CD4-positive, alpha-beta T cell treated with Interleukin-15 for 4 hours (primary cell): ENCODE measurements around the gene SACM1L.
A peak's percentile ranks its signal among the peaks of the same experiment; 100 is the strongest.
"Not testable (repeated sequence)": the region's sequence is repeated elsewhere in the genome, so short reads cannot be mapped to it uniquely, and the experiment has no call there.

Experiments used
- DNase-seq: peaks from one replicate; pipeline ENCODE4 v3.0.0-alpha.2; 2020; ENCODE audit warnings: low spot score

Gene SACM1L

DNA sequence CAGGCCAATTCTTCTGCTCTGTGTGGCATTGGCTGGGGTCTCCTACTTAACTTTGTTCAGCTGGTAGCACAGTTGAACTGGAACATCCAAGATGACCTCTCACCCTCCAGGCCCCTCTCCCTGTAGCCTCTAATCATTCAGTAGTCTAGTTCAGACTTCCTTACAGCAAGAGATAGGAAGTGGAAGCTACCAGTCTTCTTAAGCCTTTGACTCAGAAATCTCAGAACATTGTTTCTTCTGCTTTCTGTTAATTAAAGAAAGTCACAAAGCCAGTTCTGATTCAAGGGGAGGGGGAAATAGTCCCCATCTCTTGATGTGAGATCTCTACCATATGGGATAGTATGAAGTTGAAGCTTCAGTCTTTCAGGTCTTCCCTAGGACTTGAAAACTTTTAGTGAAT is 18.8 kb upstream of the SACM1L start:
- DNase-seq, result no peak

DNA sequence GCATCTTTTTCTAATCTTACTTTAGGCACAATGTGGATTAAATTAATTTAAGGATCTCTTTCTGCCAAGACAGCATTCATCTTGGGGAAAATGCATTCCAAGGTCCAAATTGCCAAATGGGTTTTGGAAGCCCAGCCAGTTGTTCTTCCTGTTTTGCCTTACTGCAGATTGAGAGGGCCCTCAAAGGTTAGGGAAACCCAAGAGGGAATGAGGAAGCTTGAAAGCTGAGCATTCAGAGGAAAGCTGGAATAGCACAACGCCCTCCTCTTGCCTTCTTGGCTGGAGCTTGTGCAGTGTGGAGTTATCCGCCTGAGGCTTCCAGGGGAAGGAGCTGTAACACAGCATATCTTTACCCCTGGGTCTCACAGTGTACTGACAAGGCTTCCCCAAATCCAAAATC is 18.2 kb upstream of the SACM1L start:
- DNase-seq, result no peak

DNA sequence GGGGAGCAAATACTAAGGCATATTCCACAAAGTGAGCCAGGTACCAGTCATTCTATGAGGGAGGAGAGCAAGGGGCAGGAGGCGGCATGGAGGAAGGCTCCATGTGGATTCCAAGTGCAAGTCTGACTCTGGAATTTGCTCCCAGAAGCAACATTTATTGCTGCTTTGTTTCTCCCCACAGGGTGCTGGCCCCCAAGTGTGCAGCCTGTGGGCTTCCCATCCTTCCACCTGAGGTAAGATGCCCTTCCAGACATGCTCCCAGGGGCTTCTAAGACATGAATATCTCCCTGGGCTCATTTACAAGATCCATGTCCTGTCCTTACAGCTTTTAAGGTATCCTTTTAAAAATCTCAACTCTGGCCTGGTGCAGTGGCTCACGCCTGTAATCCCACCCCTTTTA is 15.9 kb upstream of the SACM1L start:
- no peak for DNase-seq

DNA sequence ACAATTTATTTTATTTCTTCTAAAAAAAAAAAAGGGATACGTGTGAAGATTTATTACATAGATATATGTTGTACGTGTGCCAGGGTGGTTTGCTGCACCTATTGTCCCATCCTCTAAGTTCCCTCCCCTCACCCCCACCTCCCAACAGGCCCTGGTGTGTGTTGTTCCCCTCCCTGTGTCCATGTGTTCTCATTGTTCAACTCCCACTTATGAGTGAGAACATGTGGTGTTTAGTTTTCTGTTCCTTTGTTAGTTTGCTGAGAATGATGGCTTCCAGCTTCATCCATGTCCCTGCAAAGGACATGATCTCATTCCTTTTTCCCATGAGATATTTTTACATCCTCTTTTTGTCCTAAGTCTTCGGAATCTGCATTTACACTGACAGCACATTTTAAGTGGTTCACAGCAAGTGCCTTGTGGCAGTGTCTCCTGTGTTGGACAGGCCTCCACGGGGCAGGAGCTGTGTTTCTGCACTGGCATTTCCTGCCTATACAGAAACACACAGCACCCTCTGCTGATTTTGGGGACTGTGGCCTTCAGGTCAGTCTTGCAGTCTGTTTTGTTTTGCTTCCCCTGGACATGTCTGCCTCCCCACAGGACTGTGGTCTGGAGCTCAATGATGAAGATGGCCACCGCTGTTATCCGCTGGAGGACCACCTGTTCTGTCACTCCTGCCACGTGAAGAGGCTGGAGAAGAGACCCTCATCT is 12.7 kb upstream of the SACM1L start:
- no peak for DNase-seq

DNA sequence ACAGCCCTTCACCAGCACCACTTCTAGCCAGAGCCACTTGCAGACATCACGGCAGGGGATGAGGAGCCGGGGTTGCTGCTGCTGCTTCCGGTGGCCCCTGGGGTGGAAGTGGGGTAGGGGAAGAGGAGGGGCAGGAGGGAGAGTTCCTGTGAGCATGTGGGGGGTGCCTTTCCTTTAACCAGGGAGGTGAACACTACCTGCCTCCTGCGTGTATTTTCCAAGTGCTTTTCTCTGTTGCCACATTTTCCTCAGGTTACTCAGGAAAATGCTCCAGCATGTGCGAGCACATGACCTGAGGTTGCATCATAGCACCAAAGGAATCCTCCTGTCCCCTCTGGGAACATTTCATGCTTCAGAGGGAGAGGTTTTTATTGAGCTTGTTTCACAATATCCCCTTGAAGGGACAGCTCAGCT is 12.2 kb upstream of the SACM1L start:
- DNase-seq, result peak; percentile 60

DNA sequence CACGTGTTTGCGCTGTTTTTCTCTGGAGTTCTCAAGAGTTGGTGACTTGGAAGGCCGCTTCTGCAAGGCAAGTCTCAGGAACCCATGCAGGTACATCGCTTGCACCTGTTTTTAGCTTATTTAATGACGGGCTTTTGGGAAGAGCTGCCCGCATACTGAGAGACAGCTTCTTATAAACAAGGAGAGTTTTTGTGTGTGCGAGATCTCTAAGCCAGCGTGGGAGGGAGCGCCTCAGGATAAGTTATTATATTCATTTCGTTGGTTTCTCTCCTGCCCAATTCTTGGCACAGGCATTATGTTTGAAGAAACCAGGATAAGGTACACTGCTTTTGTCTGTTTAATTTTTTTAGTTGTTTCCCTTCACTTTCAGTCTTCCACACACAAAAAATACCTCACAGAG is 11.4 kb upstream of the SACM1L start:
- DNase-seq, result no peak

DNA sequence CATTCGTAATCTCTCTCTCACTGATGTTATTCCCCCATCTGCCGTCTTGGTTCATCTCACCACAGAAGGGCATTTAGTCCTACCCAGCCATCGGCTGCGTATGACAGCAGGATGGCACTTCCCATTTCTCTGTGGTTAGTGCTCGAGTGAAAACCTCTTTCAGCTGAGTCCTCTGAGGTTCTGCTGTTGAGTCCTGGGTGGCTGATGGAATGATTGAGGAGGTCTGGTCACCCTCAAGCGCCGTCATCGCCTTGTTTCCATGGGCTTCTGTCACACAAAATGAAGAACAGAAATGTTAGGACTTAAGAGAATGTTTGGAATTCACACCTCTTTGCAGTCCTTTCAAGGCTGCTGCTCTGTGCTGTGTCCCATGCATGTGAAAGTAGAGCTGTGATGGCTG is 9.4 kb upstream of the SACM1L start:
- DNase-seq, result no peak

DNA sequence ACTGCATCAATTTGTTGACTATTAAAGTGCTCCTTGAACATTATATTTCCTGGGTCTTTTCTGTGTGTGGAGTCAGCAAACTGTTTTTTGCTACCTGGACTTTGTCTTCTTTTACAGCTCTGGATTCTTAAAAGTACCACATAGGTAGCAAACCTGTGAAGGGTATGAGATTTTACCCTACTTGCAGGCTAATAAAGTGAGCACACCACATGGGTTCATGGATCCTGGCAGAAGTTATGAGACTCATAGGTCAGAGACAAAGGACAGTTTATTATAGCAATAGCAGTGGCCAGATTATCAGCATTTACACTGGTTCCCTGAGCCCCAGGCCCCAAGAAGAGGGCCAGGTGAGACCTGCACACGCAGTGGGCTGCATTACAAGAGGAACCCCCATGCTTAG is 8.0 kb upstream of the SACM1L start:
- no peak for DNase-seq

DNA sequence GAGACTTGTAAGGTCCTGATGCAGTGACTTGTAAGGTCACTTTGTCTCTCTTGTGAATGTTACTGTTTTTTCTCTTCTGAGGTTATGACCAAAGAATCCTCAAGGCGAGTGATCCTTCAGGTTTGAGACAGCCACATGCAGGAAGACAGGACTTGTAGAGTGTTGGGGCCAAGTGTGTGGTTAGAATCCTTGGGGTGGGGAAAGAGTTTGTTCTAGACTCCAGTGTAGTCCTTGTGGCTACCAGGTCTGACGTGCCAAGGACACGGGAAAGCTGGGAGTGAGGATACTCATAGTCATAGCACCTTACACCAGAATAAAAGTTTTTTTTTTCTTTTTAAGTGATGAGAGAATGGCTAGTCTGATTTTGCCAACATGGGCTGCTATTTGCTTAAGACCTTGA is 7.3 kb upstream of the SACM1L start:
- DNase-seq, result no peak

DNA sequence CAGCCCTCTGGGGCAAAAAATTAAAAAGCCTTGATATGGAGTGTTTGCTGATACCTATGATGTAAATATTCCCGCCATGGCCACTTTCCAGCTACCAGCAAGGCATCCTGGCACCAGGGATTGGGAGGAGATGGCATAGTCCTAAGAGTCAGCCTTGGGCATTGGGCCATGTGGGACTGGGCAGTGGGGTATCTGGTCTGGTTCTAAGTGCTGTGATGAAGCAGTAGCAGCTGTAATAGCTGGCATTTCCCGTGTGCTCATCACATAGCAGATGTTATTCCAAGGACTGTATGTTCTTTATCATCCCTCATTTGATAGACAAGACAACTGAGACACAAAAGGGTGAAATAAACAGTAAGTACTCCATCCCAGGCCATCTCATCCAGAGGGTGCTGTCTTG is 6.9 kb upstream of the SACM1L start:
- DNase-seq, result no peak

DNA sequence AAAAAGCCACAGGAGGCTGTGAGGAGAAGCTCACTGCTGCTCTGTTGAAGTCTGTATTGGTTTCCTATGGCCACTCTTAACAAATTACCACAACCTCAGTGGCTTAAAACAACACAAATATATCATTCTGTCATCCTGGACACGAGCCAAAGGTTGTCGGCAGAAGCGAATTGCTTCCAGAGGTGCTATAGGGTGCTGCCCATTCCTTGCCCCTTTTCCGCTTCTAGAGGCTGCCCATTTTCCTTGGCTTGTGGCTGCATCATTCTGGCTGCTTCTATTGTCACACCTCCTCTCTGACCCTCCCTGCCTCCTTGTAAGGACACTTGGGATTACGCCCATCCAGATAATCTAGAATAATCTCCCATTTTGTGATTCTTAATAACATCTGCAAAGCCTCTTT is 6.4 kb upstream of the SACM1L start:
- no peak for DNase-seq

DNA sequence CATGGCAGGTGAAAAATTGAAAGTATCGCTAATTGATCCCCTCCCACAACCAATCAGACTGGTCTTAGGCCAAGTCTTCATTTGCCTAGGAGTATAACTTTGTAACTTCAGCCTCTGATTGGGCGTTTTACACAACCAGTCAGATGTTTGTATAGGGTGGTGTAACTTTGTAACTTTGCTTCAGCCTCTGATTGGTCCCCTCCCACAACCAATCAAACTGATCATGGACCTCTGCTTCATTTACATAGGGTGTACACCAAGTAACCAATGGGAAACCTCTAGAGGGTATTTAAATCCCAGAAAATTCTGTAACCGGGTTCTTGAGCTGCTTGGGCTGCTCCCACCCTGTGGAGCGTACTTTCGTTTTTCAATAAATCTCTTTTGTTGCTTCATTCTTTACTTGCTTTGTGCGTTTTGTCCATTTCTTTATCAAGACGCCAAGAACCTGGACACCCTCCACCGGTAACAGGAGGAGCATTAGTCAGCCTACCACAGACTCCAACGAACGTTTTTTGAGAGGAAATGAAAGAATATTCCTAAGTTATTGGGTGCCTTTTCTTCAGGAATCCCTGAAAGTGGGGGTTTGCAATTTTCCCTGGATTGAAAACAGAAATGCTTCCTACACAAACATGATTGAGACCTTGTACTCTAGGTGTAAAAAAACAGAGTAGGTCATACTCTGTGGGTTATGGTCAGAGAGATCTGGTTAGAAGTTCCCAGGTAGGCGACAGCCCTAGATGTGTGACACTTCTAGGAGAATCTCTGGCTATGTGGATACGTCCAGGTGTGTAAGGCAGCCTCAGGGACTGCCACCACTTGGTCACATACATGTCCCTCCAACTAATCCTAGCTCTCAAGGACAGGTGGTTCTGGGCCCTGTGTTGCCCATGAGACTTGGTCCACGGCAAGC is 5.5 kb upstream of the SACM1L start:
- DNase-seq, result no peak

DNA sequence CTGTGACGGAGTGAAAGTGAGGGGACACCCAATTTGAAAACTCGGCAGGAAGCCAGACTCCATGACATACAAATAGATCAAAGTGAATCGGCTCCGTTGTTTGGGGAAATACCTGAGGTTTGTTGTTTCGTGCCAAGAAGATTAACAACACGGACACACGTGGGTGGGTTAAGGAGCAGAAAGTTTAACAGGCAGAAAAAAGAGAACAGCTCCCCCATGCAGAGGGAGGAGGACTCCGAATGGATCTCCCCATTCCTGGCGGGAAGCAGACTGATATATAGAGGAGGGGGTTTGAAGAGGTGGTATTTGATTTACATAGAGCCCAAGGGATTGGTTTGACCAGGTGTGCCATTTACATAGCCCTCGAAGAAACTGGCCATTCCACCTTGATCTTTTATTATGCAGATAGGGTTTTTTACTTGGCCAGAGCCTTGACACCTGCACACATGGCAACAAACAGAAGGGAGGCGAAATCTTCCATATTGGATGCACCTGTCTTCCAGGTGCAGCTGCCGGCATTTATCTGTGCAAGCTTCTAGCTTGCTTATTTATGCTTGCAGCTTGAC is 4.8 kb upstream of the SACM1L start:
- no peak for DNase-seq

DNA sequence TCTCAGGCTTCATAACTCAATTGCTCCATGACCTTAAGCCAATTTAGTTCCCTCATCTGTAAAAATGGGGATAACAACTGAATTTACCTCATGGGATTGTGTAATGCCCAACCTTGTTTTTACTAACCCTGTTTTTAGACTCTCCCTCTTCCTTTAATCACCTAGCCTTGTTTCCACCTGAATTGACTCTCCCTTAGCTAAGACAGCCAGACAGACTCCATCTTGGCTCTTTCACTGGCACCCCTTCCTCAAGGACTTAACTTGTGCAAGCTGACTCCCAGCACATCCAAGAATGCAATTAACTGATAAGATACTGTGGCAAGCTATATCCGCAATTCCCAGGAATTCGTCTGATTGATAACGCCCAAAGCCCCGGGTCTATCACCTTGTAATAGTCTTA is 3.5 kb upstream of the SACM1L start:
- DNase-seq, result not testable (repeated sequence)

DNA sequence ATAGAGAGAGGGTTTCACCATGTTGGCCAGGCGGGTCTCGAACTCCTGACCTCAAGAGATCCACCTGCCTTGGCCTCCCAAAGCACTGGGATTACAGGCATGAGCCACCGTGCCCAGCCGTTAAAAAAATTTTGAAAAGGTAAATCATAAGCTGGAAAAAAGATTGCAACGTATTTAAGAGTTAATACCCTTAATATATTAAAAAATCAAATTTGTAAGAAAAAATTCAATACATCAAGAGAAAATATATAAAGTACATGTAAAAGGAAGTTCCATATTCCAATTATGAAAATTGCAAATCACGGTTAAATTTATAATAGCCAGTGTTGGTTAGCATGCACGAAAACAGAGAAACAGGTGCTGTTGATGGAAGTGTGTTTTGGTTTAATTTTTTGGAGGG is 2.3 kb upstream of the SACM1L start:
- no peak for DNase-seq

DNA sequence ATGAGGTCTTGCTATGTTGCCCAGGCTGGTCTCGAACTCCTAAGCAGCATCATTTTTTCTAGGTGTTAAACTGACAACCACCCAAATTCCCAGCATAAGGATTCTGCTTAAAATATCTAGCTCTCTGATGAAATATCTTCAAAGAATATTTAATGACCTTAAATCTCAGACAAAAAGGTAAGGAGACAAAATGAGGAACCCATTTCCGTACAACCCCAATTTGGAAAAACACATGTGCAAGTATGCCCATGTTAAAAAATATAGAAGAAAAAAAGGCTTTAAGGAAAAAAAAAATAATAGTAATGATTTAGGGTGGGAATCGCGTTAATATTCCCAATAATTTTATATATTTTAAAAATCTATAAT is 1.4 kb upstream of the SACM1L start:
- no peak for DNase-seq

DNA sequence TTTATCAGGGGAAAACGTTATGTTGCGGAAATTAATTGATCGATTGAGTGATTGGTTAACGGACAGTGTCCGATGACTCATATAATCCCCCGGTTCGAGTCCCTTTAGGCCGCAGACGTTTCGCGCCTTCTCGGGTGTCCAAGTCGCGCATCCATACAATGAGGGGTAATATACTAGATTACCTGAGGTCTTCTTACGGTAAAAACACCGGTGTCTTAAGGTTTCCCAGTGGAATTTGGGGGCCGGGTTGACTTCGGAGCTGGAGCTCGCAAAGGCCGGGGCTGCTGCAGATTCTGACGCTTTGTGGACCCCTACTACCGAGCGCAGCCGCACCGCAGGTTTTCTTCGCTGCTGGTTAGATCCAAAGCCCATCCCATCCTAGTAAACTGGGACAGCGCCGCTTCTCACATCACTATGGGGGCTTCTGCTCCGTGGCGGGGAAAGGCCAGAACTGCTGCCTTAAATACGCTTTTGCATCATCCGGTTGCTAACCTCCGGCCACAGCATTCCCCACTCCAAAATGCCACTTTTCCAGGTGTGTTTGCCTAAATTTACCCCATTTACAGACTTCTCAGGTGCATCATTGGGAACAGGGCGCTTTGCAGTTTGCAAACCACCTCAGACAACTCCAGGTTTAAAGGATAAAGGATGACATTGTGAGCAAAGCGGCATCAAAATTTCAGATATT is 858 bp upstream of the SACM1L start:
- DNase-seq, result no peak

DNA sequence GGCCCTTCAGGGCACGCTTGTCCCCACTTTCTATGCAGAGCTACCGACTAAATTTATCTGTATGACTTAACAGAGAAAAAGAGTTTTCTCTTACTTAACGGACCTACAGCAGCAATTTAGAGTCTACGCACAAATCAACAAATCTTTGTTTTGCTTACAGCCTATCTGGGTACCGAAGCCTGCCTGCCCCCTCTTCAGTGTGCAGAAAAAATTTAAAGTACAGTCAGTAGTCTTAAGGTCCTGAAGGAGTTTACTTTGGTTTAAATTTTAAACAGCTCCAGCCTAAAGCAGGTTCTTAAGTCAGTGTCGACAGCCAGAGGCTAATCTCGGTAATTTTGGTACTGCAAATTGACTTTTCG is 570 bp downstream of the SACM1L start:
- DNase-seq, result no peak

DNA sequence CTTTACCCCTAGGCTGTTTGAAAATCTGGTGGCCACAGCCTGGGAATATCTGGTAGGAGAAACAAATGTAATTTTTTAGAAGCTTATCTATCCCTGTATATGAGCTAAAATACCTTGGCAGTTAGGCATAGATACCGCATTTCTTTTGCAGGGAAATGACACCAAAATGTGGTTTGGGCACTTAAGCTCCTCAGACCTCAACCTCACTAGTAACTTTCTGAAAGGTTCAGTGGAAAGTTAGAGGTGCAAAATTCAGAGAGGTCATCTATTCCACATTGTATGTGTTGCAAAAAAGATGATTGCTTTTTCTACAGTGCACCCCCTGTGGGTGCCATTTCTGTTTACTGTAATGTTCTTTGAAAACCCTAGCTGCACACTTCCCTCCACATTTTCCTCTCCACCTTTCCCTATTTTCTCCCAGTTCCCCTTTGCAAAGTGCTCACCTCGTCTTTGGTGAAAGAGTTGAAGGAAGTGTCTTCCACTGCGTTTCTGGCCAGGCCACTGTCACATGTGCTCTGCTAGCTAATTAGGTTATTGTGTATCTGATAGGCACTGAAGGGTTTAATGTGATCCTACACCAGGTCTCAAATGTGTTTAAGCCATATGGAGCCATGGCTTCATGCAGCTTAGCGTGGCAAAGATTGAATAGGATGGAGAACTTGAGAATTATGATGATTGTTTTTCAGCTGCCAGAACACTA is 1.3 kb downstream of the SACM1L start:
- DNase-seq, result no peak

DNA sequence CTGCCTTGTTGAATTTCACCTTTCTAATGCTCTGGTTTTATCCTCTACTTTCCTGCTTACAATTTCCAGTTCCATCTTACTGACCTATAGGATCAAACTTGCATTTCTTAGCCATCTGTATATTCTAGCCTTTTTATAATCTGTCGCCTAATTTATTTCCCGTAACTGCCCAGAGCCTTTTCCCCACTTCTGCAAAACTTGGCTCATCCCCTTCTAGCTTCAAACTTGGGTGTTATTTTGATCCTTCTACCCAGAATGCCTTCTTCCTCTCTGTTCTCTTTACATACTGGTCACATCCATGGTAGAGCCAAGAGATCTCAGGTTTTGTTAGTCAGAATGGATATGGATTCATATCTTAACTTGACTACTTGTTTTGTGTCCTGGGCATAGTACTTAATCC is 2.6 kb downstream of the SACM1L start:
- DNase-seq, result no peak

DNA sequence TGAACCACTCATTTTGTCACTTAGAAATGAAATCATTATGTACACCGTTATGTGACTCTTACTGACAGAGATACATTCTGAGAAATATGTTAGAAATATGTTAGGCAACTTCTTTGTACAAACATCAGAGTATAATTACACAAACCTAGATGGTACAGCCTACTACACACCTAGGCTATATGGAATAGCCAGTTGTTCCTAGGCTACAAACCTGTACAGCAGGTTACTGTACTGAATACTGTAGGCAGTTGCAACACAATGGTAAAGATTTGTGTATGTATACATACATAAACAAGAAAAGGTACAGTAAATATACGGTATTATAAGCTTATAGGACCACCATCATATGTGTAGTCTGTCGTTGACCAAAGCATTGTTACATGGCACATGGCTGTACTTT is 3.7 kb downstream of the SACM1L start:
- DNase-seq, result no peak

DNA sequence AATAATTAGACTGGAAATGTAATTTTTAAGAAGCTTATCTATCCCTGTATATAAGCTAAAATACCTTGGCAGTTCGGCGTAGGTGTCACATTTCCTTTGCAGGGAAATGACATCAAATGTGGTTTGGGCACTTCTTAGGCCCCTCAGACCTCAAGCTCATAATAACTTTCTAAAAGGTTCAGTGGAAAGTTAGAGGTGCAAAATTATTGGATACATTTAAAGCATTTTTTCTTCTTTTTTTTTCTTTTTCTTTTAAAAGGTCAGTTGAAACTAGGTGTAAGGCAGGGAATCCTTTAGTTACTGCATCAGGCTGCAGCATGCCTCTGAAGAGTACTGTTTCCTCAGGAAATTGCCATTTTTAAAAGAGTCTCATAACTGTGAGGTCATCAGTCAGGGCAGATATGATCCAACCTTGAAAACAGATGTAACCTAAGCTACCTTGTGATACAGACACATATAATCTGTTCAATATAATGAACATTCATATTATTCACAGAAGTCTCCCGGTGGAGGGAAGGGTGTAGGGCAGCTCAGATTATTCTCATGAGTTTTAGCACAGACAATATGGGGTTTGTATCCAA is 4.8 kb downstream of the SACM1L start:
- peak; percentile 44 for DNase-seq
